AG04450 (cell line): ENCODE measurements around the gene CDK1. TPM values are rescaled to one million over a fixed set of nuclear protein-coding genes. Genes with fewer than 3 reads are reported as not detected.
A peak's percentile ranks its signal among the peaks of the same experiment; 100 is the strongest.

ENCODE experiments used
- CTCF ChIA-PET: fragments of 300-600, 350-600 bp; formaldehyde crosslinking; extraction: SDS; loops from one replicate; lab custom pipeline; 2022; ENCODE audit warnings: antibody characterized with exemption, inconsistent platforms; lab: Charles Lee
- POLR2A ChIA-PET: fragments of 350-600 bp; formaldehyde crosslinking; extraction: SDS; loops from one replicate; lab custom pipeline; 2021; ENCODE audit warnings: antibody characterized with exemption, inconsistent platforms; lab: Yijun Ruan, JAX
- DNase-seq: peaks from one replicate; pipeline ENCODE4 v3.0.0-alpha.2; 2011; ENCODE audit warnings: low read depth, low spot score
- H3K27ac ChIP-seq: one replicate; pipeline ENCODE4 v1.5.1; 2012; ENCODE audit warnings: low read depth, low read length, control low read depth
- H3K27me3 ChIP-seq: one replicate; pipeline ENCODE4 v1.6.0; 2012; ENCODE audit warnings: low read length; ENCODE audit not compliant: control insufficient read depth, insufficient read depth
- H3K4me3 ChIP-seq: 2 replicates; pipeline ENCODE4 v1.5.1; 2011; ENCODE audit warnings: mild to moderate bottlenecking, low read depth, low read length, control low read depth
- H3K9me3 ChIP-seq: 2 replicates; pipeline ENCODE4 v1.5.1; 2012; ENCODE audit warnings: low read length; ENCODE audit not compliant: control insufficient read depth, insufficient read depth
- polyA minus RNA-seq: library from RNA; depleted of rRNA, polyadenylated mRNA; stranded (reverse); fragments of >200 nt; gene quantifications from 2 replicates; pipeline ENCODE4 v1.2.3, GENCODE V29; 2011; rRNA and poly(A)+ RNA removed
- polyA plus RNA-seq: library from polyadenylated mRNA; depleted of rRNA; stranded (reverse); fragments of >200 nt; gene quantifications from 2 replicates; pipeline ENCODE4 v1.2.3, GENCODE V29; 2011; rRNA removed
- TF ChIP-seq, protein P1 (sequence below): IDR thresholded peaks from 2 replicates; pipeline ENCODE4 v1.5.1; 2011; ENCODE audit warnings: low read depth, low read length, control low read depth, inconsistent platforms

Gene CDK1
- polyA plus RNA-seq (10.4 and 17.9 TPM in 2 replicates), polyA minus RNA-seq (1.8 and 4.3 TPM in 2 replicates)

GRCh38 chr10:60778214-60778970 lies at the start of gene CDK1:
TSS of gene CDK1 (plus strand) at chr10:60778478. CDS start at chr10:60780166, 1,688 bp downstream.
- H3K9me3 ChIP-seq, result no peaks in the 10 kb centered on the region; the same call in 1 of the 2 replicates
- DNase-seq, result peak; percentile 96
- no peak within 1 kb of the TSS for H3K27ac ChIP-seq
- ChIA-PET CTCF (interaction anchor here (1.0 to 2.0 kb wide), 3 partner anchors 10 to 362 kb away, joined by 3 to 6 read pairs (median 3); no protein-coding TSS in a partner anchor), POLR2A (interaction anchor here (0.8 to 1.1 kb wide), 2 partner anchors 332 to 872 kb away, joined by 3 to 5 read pairs; partner anchors contain the start of gene CCDC6)
- no peaks in the 10 kb centered on the region for H3K27me3 ChIP-seq
- peak within 1 kb of the TSS; percentile 75 for H3K4me3 ChIP-seq
- TF ChIP-seq, protein P1, sequence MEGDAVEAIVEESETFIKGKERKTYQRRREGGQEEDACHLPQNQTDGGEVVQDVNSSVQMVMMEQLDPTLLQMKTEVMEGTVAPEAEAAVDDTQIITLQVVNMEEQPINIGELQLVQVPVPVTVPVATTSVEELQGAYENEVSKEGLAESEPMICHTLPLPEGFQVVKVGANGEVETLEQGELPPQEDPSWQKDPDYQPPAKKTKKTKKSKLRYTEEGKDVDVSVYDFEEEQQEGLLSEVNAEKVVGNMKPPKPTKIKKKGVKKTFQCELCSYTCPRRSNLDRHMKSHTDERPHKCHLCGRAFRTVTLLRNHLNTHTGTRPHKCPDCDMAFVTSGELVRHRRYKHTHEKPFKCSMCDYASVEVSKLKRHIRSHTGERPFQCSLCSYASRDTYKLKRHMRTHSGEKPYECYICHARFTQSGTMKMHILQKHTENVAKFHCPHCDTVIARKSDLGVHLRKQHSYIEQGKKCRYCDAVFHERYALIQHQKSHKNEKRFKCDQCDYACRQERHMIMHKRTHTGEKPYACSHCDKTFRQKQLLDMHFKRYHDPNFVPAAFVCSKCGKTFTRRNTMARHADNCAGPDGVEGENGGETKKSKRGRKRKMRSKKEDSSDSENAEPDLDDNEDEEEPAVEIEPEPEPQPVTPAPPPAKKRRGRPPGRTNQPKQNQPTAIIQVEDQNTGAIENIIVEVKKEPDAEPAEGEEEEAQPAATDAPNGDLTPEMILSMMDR, result no peak

GRCh38 chr10:60729106-60729505 lies 49.2 kb upstream of the CDK1 start:
- no peak for DNase-seq
- no peak overlapping the region for H3K4me3 ChIP-seq
- H3K27me3 ChIP-seq, result peaks cover 29% of the 10 kb centered on the region
- H3K9me3 ChIP-seq, result no peaks in the 10 kb centered on the region
- TF ChIP-seq, protein P1, result no peak
- H3K27ac ChIP-seq, result no peak overlapping the region
- CTCF ChIA-PET, result no interaction called here
- POLR2A ChIA-PET, result no interaction called here

DNA sequence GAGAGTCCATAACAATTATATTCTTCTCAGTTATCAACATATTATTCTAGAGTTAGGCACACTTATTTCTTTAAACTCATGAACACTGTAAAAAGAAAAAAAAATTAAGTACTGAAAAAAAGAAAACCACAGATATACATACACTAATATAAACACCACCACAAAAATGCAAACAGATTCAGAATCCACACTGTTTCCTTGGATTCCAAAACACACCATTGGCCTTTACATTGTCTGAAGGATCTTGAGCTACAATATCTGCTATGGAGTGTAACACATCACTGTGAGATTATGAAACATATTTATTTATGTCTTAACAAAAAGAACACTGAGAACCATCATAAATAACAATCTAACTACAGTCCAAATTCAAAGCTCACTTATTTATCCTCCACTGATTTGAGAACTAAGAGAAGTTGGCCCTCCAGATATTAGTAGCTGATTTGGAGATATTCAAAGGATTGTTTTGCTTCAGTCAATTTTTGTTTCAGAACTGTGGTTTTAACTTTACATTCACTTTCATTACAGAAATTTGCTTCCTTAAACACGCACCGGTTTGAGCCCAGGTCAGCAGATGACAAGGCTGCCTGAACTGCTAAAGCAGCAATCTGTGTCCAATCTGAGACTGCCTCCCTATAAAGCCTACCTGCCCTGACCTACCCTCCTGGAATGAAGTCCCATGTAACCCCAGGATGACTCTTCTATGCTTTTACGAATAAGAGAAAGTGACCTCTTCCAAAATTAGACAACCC lies 47.0 kb upstream of the CDK1 start:
- POLR2A ChIA-PET, result no interaction called here
- DNase-seq, result no peak

GRCh38 chr10:60732198-60732806 lies 46.0 kb upstream of the CDK1 start:
- peaks cover 54% of the 10 kb centered on the region for H3K27me3 ChIP-seq
- ChIA-PET CTCF (no interaction called here), POLR2A (no interaction called here)
- DNase-seq, result no peak
- no peak overlapping the region for H3K4me3 ChIP-seq
- no peaks in the 10 kb centered on the region for H3K9me3 ChIP-seq
- H3K27ac ChIP-seq, result no peak overlapping the region
- TF ChIP-seq, protein P1, result no peak

More for the DNA sequence above, 47.0 kb upstream of the CDK1 start:
- no peak overlapping the region for H3K4me3 ChIP-seq
- TF ChIP-seq, protein P1, result no peak
- H3K27me3 ChIP-seq, result peaks cover 46% of the 10 kb centered on the region
- H3K27ac ChIP-seq, result no peak overlapping the region
- CTCF ChIA-PET, result interaction anchor here (1.5 kb wide), 1 partner anchor 84 kb away, joined by 3 read pairs; no protein-coding TSS in a partner anchor
- no peaks in the 10 kb centered on the region for H3K9me3 ChIP-seq
